Breast epithelium (tissue), 3 donors: ENCODE measurements around the gene ABI2.

Experiments
- CTCF ChIP-seq, 3 donors: fragments of 450-650 bp; IDR thresholded peaks; one replicate each; pipeline ENCODE4 v1.5.1; 2016 to 2017; ENCODE audit warnings: antibody characterized with exemption in 3 of 3, mild to moderate bottlenecking in 3 of 3, moderate library complexity in 3 of 3
- POLR2A ChIP-seq: fragments of 450-650 bp; IDR thresholded peaks from one replicate; pipeline ENCODE4 v1.6.1; 2016; ENCODE audit warnings: antibody characterized with exemption, mild to moderate bottlenecking, moderate library complexity

GRCh38 chr2:203310688-203311436 lies 17.3 kb upstream of the ABI2 start:
- no peak for TF ChIP-seq CTCF (IDR thresholded peaks at IDR 0.05)
- TF ChIP-seq POLR2A, result no peak
